ENCODE results near the gene FRMPD1. TPM values are rescaled to one million over a fixed set of nuclear protein-coding genes. Genes with fewer than 3 reads are reported as not detected.

The FRMPD1 gene
- total and polyA plus RNA-seq, 4 donors = 0.06 to 0.25 (median 0.06) TPM; not detected in 1

- no peak overlapping the region for H3K9ac ChIP-seq (ENCODE audit: insufficient read depth in 1 of 2, low read length in 2 of 2)
- peak overlapping the region; percentile 57 to 58 for H3K27ac ChIP-seq (ENCODE audit: low read depth in 1 of 2, low read length in 1 of 2)
- 90 to 93% methylated on average over 29 of the region's 29 CpGs for WGBS, 2 donors
- DNase-seq (no peak), ATAC-seq (ENCODE audit: insufficient read depth, low FRiP score) (no peak)
- H3K27me3 ChIP-seq (ENCODE audit: control insufficient read depth in 3 of 3, insufficient read depth in 3 of 3, low read length in 2 of 3) = no peaks in the 10 kb centered on the region
- H3K4me3 ChIP-seq = no peak overlapping the region
- TF ChIP-seq, protein P1, sequence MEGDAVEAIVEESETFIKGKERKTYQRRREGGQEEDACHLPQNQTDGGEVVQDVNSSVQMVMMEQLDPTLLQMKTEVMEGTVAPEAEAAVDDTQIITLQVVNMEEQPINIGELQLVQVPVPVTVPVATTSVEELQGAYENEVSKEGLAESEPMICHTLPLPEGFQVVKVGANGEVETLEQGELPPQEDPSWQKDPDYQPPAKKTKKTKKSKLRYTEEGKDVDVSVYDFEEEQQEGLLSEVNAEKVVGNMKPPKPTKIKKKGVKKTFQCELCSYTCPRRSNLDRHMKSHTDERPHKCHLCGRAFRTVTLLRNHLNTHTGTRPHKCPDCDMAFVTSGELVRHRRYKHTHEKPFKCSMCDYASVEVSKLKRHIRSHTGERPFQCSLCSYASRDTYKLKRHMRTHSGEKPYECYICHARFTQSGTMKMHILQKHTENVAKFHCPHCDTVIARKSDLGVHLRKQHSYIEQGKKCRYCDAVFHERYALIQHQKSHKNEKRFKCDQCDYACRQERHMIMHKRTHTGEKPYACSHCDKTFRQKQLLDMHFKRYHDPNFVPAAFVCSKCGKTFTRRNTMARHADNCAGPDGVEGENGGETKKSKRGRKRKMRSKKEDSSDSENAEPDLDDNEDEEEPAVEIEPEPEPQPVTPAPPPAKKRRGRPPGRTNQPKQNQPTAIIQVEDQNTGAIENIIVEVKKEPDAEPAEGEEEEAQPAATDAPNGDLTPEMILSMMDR (IDR thresholded peaks at IDR 0.05; ENCODE audit: control extremely low read depth, extremely low read depth) = no peak
- peaks cover 0 to 2% (median 0%) of the 10 kb centered on the region in 4 donors for H3K9me3 ChIP-seq (ENCODE audit: control insufficient read depth in 4 of 4, insufficient read depth in 3 of 4, low read length in 3 of 4)
- H3K36me3 ChIP-seq (ENCODE audit: control insufficient read depth in 4 of 4, insufficient read depth in 4 of 4, low read length in 4 of 4) = peaks cover 0 to 4% (median 1%) of the 10 kb centered on the region in 4 donors
- peaks cover 0 to 9% (median 5%) of the 10 kb centered on the region in 5 donors for H3K4me1 ChIP-seq (ENCODE audit: control insufficient read depth in 5 of 5, insufficient read depth in 5 of 5, low read length in 5 of 5)
Measured at GRCh38 chr9:37752642-37753488, 102.1 kb downstream of the FRMPD1 start.

DNA sequence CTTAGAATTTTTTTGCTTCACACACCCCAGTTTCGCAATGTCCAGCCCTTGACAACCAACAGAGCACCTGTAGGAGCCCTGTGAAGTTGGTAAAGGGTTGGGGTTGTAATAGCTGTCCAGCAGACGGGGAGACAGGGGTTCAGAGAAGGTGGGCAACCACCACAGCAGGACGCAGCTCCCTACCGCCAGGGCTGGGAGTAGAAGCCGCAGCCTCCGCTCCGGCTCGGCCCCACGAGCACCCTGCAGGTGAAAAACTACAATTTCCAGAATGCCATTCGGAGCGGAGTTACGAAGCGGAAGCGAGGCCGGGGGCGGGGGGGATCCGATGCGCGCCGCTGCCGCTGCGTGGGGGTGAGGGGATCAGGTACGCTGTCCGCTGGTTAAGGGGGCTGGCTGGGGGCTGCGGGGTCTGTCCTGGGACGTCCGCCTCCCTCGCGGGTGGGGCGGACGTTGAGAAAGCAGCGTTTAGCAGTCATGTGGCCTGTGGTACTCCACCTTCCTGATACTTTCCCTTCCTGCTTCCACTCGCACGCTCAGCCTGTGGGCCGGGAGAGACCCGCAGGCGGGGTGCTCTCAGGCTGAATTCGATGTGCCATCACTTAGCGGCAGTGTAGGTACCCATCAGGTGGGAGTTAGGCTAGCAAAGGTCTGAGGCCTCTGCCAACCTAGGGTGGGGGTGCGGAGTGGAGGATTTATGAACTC, 102.9 kb downstream of the FRMPD1 start, which contains the start of gene TRMT10B:
Gene TRMT10B, plus strand, starts transcription at position 317 of the 702 bp plus-strand sequence. CDS start 8,127 bp downstream, outside the sequence.
- Histone ChIP-seq H3K9ac (ENCODE audit: insufficient read depth in 1 of 2, low read length in 2 of 2) (peak within 1 kb of the TSS; percentile 78 to 90), H3K9me3 (ENCODE audit: control insufficient read depth in 4 of 4, insufficient read depth in 3 of 4, low read length in 3 of 4) (peaks cover 0 to 2% (median 0%) of the 10 kb centered on the region in 4 donors), H3K4me1 (ENCODE audit: control insufficient read depth in 5 of 5, insufficient read depth in 5 of 5, low read length in 5 of 5) (peaks cover 0 to 9% (median 5%) of the 10 kb centered on the region in 5 donors), H3K4me3 (peak within 1 kb of the TSS; percentile 91), H3K27ac (ENCODE audit: low read depth in 1 of 2, low read length in 1 of 2) (peak within 1 kb of the TSS; percentile 57 to 58), H3K36me3 (ENCODE audit: control insufficient read depth in 4 of 4, insufficient read depth in 4 of 4, low read length in 4 of 4) (peaks cover 0 to 4% (median 1%) of the 10 kb centered on the region in 4 donors), H3K27me3 (ENCODE audit: control insufficient read depth in 3 of 3, insufficient read depth in 3 of 3, low read length in 2 of 3) (no peaks in the 10 kb centered on the region)
- TF ChIP-seq, protein P1 (IDR thresholded peaks at IDR 0.05; ENCODE audit: control extremely low read depth, extremely low read depth) = no peak
- ATAC-seq (ENCODE audit: insufficient read depth, low FRiP score) (peak; percentile 96), DNase-seq (peak; percentile 77 to 82 (median 78))
- WGBS, 2 donors = 3% methylated on average over 38 to 40 of the region's 40 CpGs

DNA sequence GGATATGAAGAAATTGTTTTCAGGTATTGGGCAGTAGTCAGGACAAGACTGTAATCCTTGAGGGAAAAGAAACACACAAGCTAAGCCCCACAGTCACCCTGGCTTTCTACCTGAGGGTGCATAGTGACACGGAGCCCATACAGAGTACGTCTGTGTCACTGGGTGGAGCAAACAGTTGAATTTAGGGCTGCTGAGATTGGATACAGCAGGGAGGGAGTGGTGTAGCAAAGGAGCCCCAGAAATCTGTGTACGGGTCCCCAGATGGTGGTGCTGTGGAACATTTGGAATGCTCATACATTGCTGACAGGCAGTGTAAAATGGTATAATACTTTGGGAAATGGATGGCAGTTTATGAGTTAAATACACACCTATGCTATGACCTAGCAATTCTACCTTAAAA, 108.0 kb downstream of the FRMPD1 start:
- H3K27ac ChIP-seq (ENCODE audit: low read depth in 1 of 2, low read length in 1 of 2) = no peak overlapping the region
- no peaks in the 10 kb centered on the region for H3K9me3 ChIP-seq (ENCODE audit: control insufficient read depth in 4 of 4, insufficient read depth in 3 of 4, low read length in 3 of 4)
- H3K9ac ChIP-seq (ENCODE audit: insufficient read depth in 1 of 2, low read length in 2 of 2) = no peak overlapping the region
- no peak overlapping the region for H3K4me3 ChIP-seq
- TF ChIP-seq, protein P1 (IDR thresholded peaks at IDR 0.05; ENCODE audit: control extremely low read depth, extremely low read depth) = no peak
- no peak for ATAC-seq (ENCODE audit: insufficient read depth, low FRiP score)
- no peaks in the 10 kb centered on the region for H3K27me3 ChIP-seq (ENCODE audit: control insufficient read depth in 3 of 3, insufficient read depth in 3 of 3, low read length in 2 of 3)
- H3K36me3 ChIP-seq (ENCODE audit: control insufficient read depth in 4 of 4, insufficient read depth in 4 of 4, low read length in 4 of 4) = peaks cover under 1 to 6% (median 4%) of the 10 kb centered on the region in 4 donors
- WGBS, 2 donors = 90 to 92% methylated on average over 3 of the region's 3 CpGs
- peaks cover 0 to 5% (median 5%) of the 10 kb centered on the region in 5 donors for H3K4me1 ChIP-seq (ENCODE audit: control insufficient read depth in 5 of 5, insufficient read depth in 5 of 5, low read length in 5 of 5)
- no peak for DNase-seq
